ENCODE measurements around the gene COA1.

- no peak for TF ChIP-seq CTCF (conservative IDR thresholded peaks at IDR 0.05 in 1 of 2, IDR thresholded peaks at IDR 0.05 in 1 of 2; ENCODE audit: extremely low read depth in 1 of 2, insufficient read depth in 1 of 2, low read depth in 1 of 2, low read length in 2 of 2)
- no peak for TF ChIP-seq EZH2 (IDR thresholded peaks at IDR 0.05; ENCODE audit: borderline replicate concordance, low read length)
Observed at GRCh38 chr7:43666938-43667337, 62.4 kb downstream of the COA1 start.

All from mammary epithelial cell (primary cell).